Thyroid gland (tissue), 4 donors: ENCODE measurements around the gene PTPRR. TPM values are rescaled to one million over a fixed set of nuclear protein-coding genes. Genes with fewer than 3 reads are reported as not detected.

Experiments used
- DNase-seq, 2 donors: peaks; one replicate each; pipeline ENCODE4 v3.0.0-alpha.2; 2019
- H3K27ac ChIP-seq, 3 donors: fragments of 200-600 bp; sonication (generic); 1 replicate in 2 of 3; 2 replicates in 1 of 3; pipeline ENCODE4 v1.5.1; 2016 to 2019; ENCODE audit warnings: mild to moderate bottlenecking in 1 of 3, moderate library complexity in 1 of 3
- H3K27me3 ChIP-seq: fragments of 200-600 bp; sonication (generic); one replicate; pipeline ENCODE4 v1.5.1; 2019
- H3K36me3 ChIP-seq, 2 donors: fragments of 200-600 bp; sonication (generic); one replicate each; pipeline ENCODE4 v1.5.1; 2016 to 2019
- H3K4me1 ChIP-seq, 2 donors: fragments of 200-600 bp; sonication (generic); one replicate each; pipeline ENCODE4 v1.5.1; 2017 to 2019
- H3K4me3 ChIP-seq, 3 donors: fragments of 200-600 bp; sonication (generic); replicated peaks in 1 of 3; 1 replicate in 2 of 3; 2 replicates in 1 of 3; pipeline ENCODE4 v1.5.1; 2016; ENCODE audit warnings: mild to moderate bottlenecking in 1 of 3
- H3K9me3 ChIP-seq: fragments of 200-600 bp; sonication (generic); one replicate; pipeline ENCODE4 v1.5.1; 2017
- CTCF ChIP-seq, 6 experiments: fragments of 200-600 bp in 3 of 6; fragments of 450-650 bp in 3 of 6; sonication (generic) in 3 of 6; IDR thresholded peaks; one replicate each; pipeline ENCODE4 v1.5.1; 2016 to 2019; ENCODE audit warnings: antibody characterized with exemption in 6 of 6, mild to moderate bottlenecking in 2 of 6, inconsistent platforms in 1 of 6, moderate library complexity in 1 of 6
- POLR2A ChIP-seq, 2 donors: fragments of 450-650 bp; IDR thresholded peaks; one replicate each; pipeline ENCODE4 v1.6.1; 2017; ENCODE audit warnings: antibody characterized with exemption in 2 of 2, mild to moderate bottlenecking in 2 of 2, moderate library complexity in 1 of 2
- WGBS, 2 donors: methylation state at CpG; one replicate each; pipeline ENCODE4 v1.1.5; 2017; 5-methylcytosine and 5-hydroxymethylcytosine counted together
- intact Hi-C: fragments of 100-400 bp; cut with DNase I; formaldehyde crosslinking; loops from one replicate; pipeline ENCODE4 v1.15.1; 2023
- small RNA-seq: library from RNA; depleted of rRNA; stranded (forward); fragments of <200 nt; gene quantifications from one replicate; pipeline ENCODE3, GENCODE V24; 2016
- total RNA-seq, 4 donors: library from RNA; depleted of rRNA; stranded (reverse); fragments of >200 nt; gene quantifications; one replicate each; pipeline ENCODE4 v1.2.3, GENCODE V29; 2016

PTPRR gene
- total RNA-seq, 4 donors from 2014 or later = 0.39 to 0.94 (median 0.67) TPM; not detected in 1

- no peak for TF ChIP-seq CTCF (IDR thresholded peaks at IDR 0.05)
- TF ChIP-seq POLR2A (IDR thresholded peaks at IDR 0.05) = no peak
- WGBS, 2 donors = 53 to 57% methylated on average over 4 of the region's 4 CpGs
- no peaks in the 10 kb centered on the region for H3K9me3 ChIP-seq
- H3K4me1 ChIP-seq = no peaks in the 10 kb centered on the region
- no peaks in the 10 kb centered on the region for H3K36me3 ChIP-seq
- no peak for DNase-seq
- intact Hi-C loops = no loop called here
- H3K27me3 ChIP-seq = no peaks in the 10 kb centered on the region
- no peak overlapping the region for H3K27ac ChIP-seq
- H3K4me3 ChIP-seq = no peak overlapping the region
These were observed 321.9 kb downstream of the PTPRR start for GRCh38 chr12:70598467-70599193.

- Histone ChIP-seq H3K4me3 (no peak overlapping the region), H3K27ac (no peak overlapping the region), H3K9me3 (no peaks in the 10 kb centered on the region), H3K27me3 (no peaks in the 10 kb centered on the region), H3K4me1 (no peaks in the 10 kb centered on the region), H3K36me3 (no peaks in the 10 kb centered on the region)
- intact Hi-C loops = no loop called here
- no peak for TF ChIP-seq CTCF (IDR thresholded peaks at IDR 0.05)
- no peak for TF ChIP-seq POLR2A (IDR thresholded peaks at IDR 0.05)
- DNase-seq = no peak
- 90 to 95% methylated on average over 2 of the region's 2 CpGs for WGBS, 2 donors
These were observed 327.9 kb downstream of the PTPRR start for GRCh38 chr12:70592664-70593063.

- Histone ChIP-seq H3K9me3 (no peaks in the 10 kb centered on the region), H3K4me1 (no peaks in the 10 kb centered on the region), H3K36me3 (no peaks in the 10 kb centered on the region), H3K27ac (no peak overlapping the region), H3K27me3 (no peaks in the 10 kb centered on the region), H3K4me3 (no peak overlapping the region)
- 80 to 84% methylated on average over 4 of the region's 4 CpGs for WGBS, 2 donors
- DNase-seq = no peak
- intact Hi-C loops = no loop called here
- TF ChIP-seq POLR2A (IDR thresholded peaks at IDR 0.05) = no peak
- TF ChIP-seq CTCF (IDR thresholded peaks at IDR 0.05) = no peak
These were observed 329.9 kb downstream of the PTPRR start for GRCh38 chr12:70590549-70591226.

- no peak overlapping the region for H3K4me3 ChIP-seq
- no peaks in the 10 kb centered on the region for H3K36me3 ChIP-seq
- no peaks in the 10 kb centered on the region for H3K9me3 ChIP-seq
- no peaks in the 10 kb centered on the region for H3K4me1 ChIP-seq
- intact Hi-C loops = no loop called here
- peak; percentile 73 to 85 for DNase-seq
- TF ChIP-seq POLR2A (IDR thresholded peaks at IDR 0.05) (no peak), CTCF (IDR thresholded peaks at IDR 0.05) (peak; percentile 64 to 85 (median 77))
- H3K27me3 ChIP-seq = no peaks in the 10 kb centered on the region
- WGBS, 2 donors = 35 to 36% methylated on average over 6 of the region's 6 CpGs
- no peak overlapping the region for H3K27ac ChIP-seq
These were observed 330.5 kb downstream of the PTPRR start for GRCh38 chr12:70590051-70590450.

Small RNA genes lying within 50 kb of the gene (small RNA-seq; reads per million reads assigned to genes)
- not detected for gene RF00019

Other genes with a start within 250 kb of the PTPRR start
- gene TSPAN8, start 237.3 kb upstream of the PTPRR start, total RNA-seq = 1 to 10 TPM; 3.7 to 9.6 (median 8.0) TPM